Skeletal muscle satellite cell (primary cell): ENCODE measurements around the gene C17orf107.

Source experiments
- H3K27me3 ChIP-seq: 2 replicates; pipeline ENCODE4 v1.7.0; 2013; ENCODE audit warnings: low read length; ENCODE audit not compliant: control insufficient read depth, insufficient read depth
- H3K36me3 ChIP-seq: 2 replicates; pipeline ENCODE4 v1.7.0; 2013; ENCODE audit warnings: mild to moderate bottlenecking, control low read depth, low read length; ENCODE audit not compliant: insufficient read depth
- H3K4me1 ChIP-seq: 2 replicates; pipeline ENCODE4 v1.7.0; 2013; ENCODE audit warnings: low read length; ENCODE audit not compliant: control insufficient read depth, insufficient read depth
- H3K4me2 ChIP-seq: 2 replicates; pipeline ENCODE4 v1.7.0; 2013; ENCODE audit warnings: mild to moderate bottlenecking, low read length
- H3K4me3 ChIP-seq: 2 replicates; pipeline ENCODE4 v1.7.0; 2013; ENCODE audit warnings: low read length
- H3K9ac ChIP-seq: 2 replicates; pipeline ENCODE4 v1.7.0; 2013; ENCODE audit warnings: mild to moderate bottlenecking, low read depth, low read length, moderate library complexity
- H3K9me3 ChIP-seq: replicated peaks from 2 replicates; pipeline ENCODE4 v1.7.0; 2013; ENCODE audit warnings: mild to moderate bottlenecking, control low read depth, low read length

C17orf107 gene

DNA sequence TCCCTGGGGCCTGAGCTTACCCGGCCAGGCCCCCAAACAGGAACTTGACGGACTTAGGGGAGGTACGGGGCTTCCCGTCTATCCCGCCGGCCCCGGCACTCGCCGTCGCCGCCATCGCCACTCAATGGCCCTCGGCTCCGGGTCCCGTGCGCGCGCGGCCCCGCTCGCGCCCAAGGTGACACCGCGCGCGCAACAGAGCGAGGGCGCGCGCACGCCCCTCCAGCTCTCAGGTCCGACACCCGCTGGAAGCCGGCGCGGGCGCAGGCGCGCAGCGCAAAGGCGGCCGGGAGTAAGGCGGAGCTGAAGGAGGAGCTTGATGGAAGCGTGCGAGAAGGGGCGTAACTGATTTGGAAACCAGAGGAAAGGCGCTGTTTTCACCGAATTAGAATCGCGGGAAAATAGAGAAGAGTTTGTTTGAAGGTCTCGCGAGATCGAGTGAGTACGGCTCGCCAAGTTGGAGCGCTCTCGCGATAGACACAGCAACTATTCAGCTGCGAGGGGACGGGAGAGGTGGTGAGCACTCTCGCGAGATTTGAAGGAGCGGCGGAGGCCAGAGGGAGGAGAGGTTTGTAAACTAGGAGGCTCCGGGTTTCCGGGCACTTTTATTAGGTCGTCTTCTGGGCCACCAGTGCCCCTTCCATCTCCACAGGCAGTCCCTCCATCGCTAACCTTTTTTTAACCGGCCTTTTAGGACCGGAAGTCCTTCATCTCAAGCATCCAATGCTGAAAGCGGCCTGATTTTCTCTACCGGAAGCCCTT is 40.6 kb downstream of the C17orf107 start, which contains the start of the genes RNF167 and SLC25A11:
RNF167 (plus strand) TSS at position 473 of the 759 bp plus-strand sequence. CDS start 642 bp downstream, outside the sequence.
SLC25A11 (minus strand) TSS at position 251 of the 759 bp plus-strand sequence; CDS start at position 115, 136 bp downstream.
- H3K4me1 ChIP-seq, result peaks cover 38% of the 10 kb centered on the region
- H3K9me3 ChIP-seq, result no peaks in the 10 kb centered on the region
- H3K4me3 ChIP-seq, result peak within 1 kb of the TSS; percentile 90
- peak within 1 kb of the TSS; percentile 94 for H3K9ac ChIP-seq
- H3K36me3 ChIP-seq, result peaks cover 46% of the 10 kb centered on the region
- no peaks in the 10 kb centered on the region for H3K27me3 ChIP-seq
- H3K4me2 ChIP-seq, result peak within 1 kb of the TSS; percentile 99

DNA sequence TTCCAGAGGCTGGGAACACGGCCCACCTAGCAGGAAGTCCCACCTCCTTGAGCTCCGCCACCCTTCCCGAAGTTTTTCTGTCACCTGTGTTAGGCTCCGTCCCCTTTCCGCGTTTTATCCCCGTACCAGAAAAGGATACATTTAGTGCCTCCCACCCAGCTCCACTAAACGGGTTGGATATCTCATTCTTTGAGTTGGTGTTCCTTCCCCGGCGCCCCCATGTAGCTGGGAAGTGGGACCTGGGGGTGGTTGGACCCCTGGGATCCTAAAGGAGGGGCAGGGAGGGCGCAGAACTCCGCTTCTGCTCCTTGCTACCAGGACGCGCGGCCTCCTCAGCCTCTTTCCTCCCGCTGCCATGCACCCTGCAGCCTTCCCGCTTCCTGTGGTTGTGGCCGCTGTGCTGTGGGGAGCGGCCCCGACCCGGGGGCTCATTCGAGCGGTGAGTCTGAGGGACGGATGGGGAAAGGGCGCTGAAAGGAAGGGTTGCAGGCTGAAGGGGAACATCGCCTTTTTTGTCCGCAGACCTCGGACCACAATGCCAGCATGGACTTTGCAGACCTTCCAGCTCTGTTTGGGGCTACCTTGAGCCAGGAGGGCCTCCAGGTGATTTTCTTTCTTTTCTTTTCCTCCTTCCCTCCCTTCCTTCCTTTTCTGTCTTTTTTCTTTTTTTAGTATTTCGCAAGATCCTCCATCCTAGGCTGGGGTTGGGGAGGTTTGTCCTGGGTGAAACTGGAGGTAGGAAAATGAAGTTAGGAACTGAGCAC is 41.4 kb downstream of the C17orf107 start:
- Histone ChIP-seq H3K9me3 (no peaks in the 10 kb centered on the region), H3K4me1 (peaks cover 45% of the 10 kb centered on the region), H3K9ac (peak overlapping the region; percentile 94), H3K36me3 (peaks cover 52% of the 10 kb centered on the region), H3K4me3 (peak overlapping the region; percentile 90), H3K4me2 (peak overlapping the region; percentile 99), H3K27me3 (no peaks in the 10 kb centered on the region)

DNA sequence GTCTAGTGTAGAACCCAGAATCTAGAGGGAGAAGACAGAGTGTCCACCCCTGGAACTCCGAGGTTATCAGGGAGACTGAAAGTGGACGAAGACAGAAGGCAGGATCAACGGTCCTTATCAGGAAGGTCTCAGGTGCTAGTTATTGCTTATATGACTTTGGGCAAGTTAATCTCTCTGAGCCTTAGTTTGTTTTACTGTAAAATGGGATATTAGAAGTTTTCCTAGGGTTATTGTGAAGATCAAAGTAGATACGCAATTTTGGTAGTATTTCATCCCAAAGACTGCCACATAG is 41.9 kb downstream of the C17orf107 start:
- Histone ChIP-seq H3K9me3 (no peaks in the 10 kb centered on the region), H3K36me3 (peaks cover 52% of the 10 kb centered on the region), H3K9ac (peak overlapping the region; percentile 94), H3K4me1 (peaks cover 46% of the 10 kb centered on the region), H3K4me3 (peak overlapping the region; percentile 90), H3K27me3 (no peaks in the 10 kb centered on the region), H3K4me2 (peak overlapping the region; percentile 99)

DNA sequence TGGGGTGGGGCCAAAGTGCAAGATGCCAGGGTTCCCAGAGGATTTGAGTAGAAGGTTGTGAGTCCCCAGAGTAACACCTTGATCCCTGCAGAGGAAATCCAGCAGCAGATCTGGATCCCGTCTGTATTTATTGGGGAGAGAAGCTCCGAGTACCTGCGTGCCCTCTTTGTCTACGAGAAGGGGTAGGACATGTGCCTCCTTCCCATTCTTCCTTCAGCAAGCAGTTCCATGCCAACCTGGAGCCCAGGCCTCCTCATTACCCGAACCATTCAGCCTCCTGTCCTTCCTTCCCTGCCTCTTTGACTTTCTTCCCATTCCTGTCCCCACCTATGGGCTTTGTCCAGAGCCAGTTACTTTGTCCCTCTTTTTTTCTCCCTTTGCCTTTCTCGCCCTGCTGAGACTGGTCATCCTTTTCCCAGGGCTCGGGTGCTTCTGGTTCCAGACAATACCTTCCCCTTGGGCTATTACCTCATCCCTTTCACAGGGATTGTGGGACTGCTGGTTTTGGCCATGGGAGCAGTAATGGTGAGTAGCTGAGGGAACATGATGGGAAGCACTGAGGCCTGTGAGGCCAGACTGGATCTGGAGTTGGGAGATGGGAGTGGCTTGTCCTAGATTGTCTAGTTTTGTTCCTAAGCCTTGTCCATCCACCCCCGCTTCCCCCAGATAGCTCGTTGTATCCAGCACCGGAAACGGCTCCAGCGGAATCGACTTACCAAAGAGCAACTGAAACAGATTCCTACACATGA is 43.6 kb downstream of the C17orf107 start:
- Histone ChIP-seq H3K4me3 (no peak overlapping the region), H3K27me3 (no peaks in the 10 kb centered on the region), H3K36me3 (peaks cover 55% of the 10 kb centered on the region), H3K4me1 (peaks cover 46% of the 10 kb centered on the region), H3K9ac (peak overlapping the region; percentile 13), H3K4me2 (no peak overlapping the region), H3K9me3 (no peaks in the 10 kb centered on the region)

DNA sequence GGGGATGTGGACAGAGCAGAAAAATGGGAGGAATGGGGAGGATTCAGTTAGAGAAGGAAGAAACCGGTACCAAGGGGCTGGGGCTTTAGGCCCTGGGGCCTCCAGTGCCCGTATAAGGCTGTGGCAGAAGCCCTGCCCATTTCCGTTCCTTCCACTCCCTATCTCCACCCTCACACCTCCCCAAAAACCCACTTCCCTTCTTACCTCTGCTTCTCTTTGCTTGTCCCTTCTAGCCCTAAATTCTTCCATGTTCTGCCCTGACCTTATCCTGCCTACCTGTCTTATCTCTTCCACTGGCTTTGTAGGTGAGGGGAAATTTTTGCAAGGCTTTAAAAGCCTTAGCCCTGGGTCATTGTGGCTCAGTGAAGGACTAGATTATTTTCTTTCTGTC is 44.8 kb downstream of the C17orf107 start:
- Histone ChIP-seq H3K36me3 (peaks cover 52% of the 10 kb centered on the region), H3K27me3 (no peaks in the 10 kb centered on the region), H3K9me3 (no peaks in the 10 kb centered on the region), H3K4me2 (peak overlapping the region; percentile 92), H3K9ac (peak overlapping the region; percentile 97), H3K4me1 (peaks cover 35% of the 10 kb centered on the region), H3K4me3 (no peak overlapping the region)

DNA sequence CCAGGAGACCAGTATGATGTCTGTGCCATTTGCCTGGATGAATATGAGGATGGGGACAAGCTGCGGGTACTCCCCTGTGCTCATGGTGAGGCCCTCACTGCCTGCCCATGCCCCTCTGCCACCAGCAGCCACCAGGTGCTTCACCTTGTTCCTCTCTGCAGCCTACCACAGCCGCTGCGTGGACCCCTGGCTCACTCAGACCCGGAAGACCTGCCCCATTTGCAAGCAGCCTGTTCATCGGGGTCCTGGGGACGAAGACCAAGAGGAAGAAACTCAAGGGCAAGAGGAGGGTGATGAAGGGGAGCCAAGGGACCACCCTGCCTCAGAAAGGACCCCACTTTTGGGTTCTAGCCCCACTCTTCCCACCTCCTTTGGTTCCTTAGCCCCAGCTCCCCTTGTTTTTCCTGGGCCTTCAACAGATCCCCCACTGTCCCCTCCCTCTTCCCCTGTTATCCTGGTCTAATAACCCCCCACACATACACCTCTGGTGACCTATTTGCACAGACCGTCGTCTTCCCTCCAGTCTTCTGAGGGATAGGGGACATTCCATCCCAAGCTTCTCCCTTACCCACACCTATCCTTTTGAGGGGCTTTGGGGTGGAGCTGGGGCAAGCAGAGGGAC is 45.3 kb downstream of the C17orf107 start:
- Histone ChIP-seq H3K9ac (peak overlapping the region; percentile 97), H3K4me2 (peak overlapping the region; percentile 92), H3K4me1 (peaks cover 34% of the 10 kb centered on the region), H3K27me3 (no peaks in the 10 kb centered on the region), H3K9me3 (no peaks in the 10 kb centered on the region), H3K4me3 (peak overlapping the region; percentile 55), H3K36me3 (peaks cover 52% of the 10 kb centered on the region)

DNA sequence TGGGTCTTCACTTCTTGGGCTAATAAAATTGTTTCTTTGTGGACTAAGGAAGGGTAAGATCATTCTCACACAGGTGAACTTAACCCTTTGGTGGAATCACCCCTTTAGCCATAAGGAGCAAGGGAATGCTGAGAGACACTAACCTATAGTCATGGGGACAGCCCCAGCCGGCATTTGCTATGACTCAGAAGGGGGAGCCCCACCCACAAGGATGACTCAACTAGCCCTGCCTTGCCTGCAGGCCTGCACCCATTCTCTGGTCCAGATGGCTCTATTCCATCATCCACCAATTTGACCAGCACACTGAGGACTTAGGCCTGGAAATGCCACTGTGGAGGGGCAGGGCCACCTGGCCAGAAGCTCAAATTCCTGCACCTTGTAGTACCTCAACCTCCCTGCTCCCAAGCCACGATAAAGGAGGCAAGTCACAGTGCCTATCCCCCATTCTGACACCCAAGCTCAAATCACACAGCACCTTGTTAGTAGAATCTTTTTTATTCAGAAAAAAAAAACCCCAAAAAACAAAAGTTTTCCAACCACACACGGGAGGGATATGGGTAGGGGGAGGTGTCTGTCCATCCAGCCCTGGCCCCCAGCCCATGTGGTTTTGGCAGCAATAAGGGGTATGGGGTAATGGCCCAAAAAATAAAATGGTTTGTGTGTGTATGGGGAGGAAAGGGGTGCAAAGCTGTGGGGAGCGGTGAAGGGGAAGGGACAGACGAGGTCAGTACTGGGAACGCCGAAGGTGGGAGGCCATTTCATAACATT is 46.0 kb downstream of the C17orf107 start:
- peak overlapping the region; percentile 99 for H3K4me3 ChIP-seq
- H3K4me2 ChIP-seq, result peak overlapping the region; percentile 92
- H3K9ac ChIP-seq, result peak overlapping the region; percentile 97
- H3K9me3 ChIP-seq, result no peaks in the 10 kb centered on the region
- peaks cover 38% of the 10 kb centered on the region for H3K4me1 ChIP-seq
- peaks cover 52% of the 10 kb centered on the region for H3K36me3 ChIP-seq
- H3K27me3 ChIP-seq, result no peaks in the 10 kb centered on the region

DNA sequence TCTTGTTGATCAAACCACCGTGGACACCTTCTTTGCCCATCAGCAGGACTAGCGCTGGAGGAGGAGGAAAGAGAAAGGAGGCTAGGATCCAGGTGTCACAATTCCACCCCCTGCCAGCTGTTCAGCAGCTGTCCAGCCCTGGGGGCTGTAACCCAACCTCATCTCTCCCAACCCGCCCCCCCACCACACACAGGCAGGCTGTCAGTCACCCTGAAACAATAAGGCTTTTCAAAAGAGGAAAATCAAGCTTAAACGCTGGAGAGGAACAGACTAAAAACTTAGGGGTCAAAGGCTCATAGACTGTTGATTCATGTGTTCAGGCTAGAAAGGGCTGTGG is 46.6 kb downstream of the C17orf107 start:
- peaks cover 52% of the 10 kb centered on the region for H3K36me3 ChIP-seq
- peaks cover 43% of the 10 kb centered on the region for H3K4me1 ChIP-seq
- peak overlapping the region; percentile 97 for H3K9ac ChIP-seq

DNA sequence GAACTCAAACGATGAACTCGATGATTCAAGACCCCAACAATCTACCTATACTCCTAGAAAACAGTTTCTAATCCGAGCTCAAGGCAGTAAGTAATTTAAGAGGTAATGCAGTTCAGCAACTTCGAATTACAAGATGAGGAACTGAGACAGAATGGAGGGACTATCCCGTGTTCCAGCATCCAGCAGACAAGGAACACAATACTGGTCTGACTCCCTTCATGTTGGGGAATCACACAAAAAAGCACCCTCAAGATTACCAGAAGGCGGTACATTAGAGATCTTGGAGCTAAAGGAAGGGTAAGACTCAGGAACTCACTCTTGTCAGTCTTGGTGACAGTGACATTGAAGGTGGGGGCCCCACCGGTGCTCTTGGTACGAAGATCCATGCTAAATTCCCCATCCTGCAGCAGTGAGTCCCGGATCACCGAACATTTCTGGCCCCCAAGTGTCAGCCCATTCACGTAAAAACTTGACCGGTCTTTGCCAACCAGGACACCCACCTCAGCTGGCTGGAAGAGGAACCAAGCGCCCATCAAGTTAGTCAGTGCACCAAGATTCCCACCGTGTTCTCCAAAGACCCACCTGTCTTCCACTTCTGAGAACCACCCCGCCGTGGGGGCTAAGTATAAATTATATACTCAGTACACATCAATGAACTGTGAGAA is 47.1 kb downstream of the C17orf107 start:
- H3K9ac ChIP-seq, result peak overlapping the region; percentile 97
- peak overlapping the region; percentile 92 for H3K4me2 ChIP-seq
- H3K36me3 ChIP-seq, result peaks cover 52% of the 10 kb centered on the region

More for the DNA sequence above, 46.6 kb downstream of the C17orf107 start:
- Histone ChIP-seq H3K4me2 (peak overlapping the region; percentile 92), H3K4me3 (peak overlapping the region; percentile 99), H3K27me3 (no peaks in the 10 kb centered on the region), H3K9me3 (no peaks in the 10 kb centered on the region)

DNA sequence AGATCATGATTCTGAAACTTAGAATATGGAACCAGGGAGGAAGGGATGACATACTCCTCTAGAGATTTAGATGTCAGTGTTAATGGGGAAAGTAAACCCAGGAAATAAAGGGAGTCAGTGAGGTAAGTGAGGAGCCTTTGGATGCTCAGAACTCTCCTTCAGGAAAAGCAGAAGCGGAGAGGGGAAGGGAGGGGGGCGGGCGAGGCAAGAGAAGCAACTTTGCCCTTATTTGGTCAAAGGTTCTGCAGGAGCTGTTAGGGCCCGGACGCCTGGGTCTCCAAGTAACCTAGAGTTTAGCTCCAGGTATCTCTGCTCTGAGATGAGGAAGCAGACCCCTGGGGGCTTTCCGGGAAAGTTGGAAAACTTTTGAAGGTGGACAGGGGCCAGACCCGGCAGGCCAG is 47.7 kb downstream of the C17orf107 start:
- H3K36me3 ChIP-seq, result peaks cover 52% of the 10 kb centered on the region
- H3K27me3 ChIP-seq, result no peaks in the 10 kb centered on the region
- no peaks in the 10 kb centered on the region for H3K9me3 ChIP-seq
- H3K9ac ChIP-seq, result peak overlapping the region; percentile 97
- peak overlapping the region; percentile 92 for H3K4me2 ChIP-seq
- H3K4me1 ChIP-seq, result peaks cover 45% of the 10 kb centered on the region
- H3K4me3 ChIP-seq, result peak overlapping the region; percentile 99

More for the DNA sequence above, 47.1 kb downstream of the C17orf107 start:
- H3K9me3 ChIP-seq, result no peaks in the 10 kb centered on the region
- peaks cover 43% of the 10 kb centered on the region for H3K4me1 ChIP-seq
- H3K27me3 ChIP-seq, result no peaks in the 10 kb centered on the region
- peak overlapping the region; percentile 99 for H3K4me3 ChIP-seq
